Measurements from ENCODE around the gene APBB2.

- TF ChIP-seq GATA3 (IDR thresholded peaks at IDR 0.05; ENCODE audit: low read depth, low read length) = no peak
- TF ChIP-seq GATA2 (IDR thresholded peaks at IDR 0.05; ENCODE audit: low read depth, low read length) = no peak
Measured at GRCh38 chr4:40980318-40980883, 233.9 kb downstream of the APBB2 start.
